Muscle layer of duodenum (tissue), 2 donors: ENCODE results near the gene ZNF628.

Experiments
- H3K27ac ChIP-seq: one replicate; pipeline ENCODE4 v1.7.0; 2013; ENCODE audit warnings: mild to moderate bottlenecking, low read length
- H3K27me3 ChIP-seq: one replicate; pipeline ENCODE4 v1.7.0; 2013; ENCODE audit warnings: low read depth, mild to moderate bottlenecking, control low read depth, low read length
- H3K36me3 ChIP-seq, 2 donors: one replicate each; pipeline ENCODE4 v1.7.0; 2013; ENCODE audit warnings: low read length in 2 of 2, control low read depth in 1 of 2, mild to moderate bottlenecking in 1 of 2; ENCODE audit not compliant: insufficient read depth in 2 of 2, control insufficient read depth in 1 of 2
- H3K4me1 ChIP-seq, 2 donors: one replicate each; pipeline ENCODE4 v1.7.0; 2013; ENCODE audit warnings: low read length in 2 of 2, mild to moderate bottlenecking in 2 of 2, control low read depth in 1 of 2, moderate library complexity in 1 of 2; ENCODE audit not compliant: insufficient read depth in 2 of 2, control insufficient read depth in 1 of 2
- H3K4me3 ChIP-seq, 2 donors: one replicate each; pipeline ENCODE4 v1.7.0; 2013; ENCODE audit warnings: low read length in 2 of 2, low read depth in 1 of 2, mild to moderate bottlenecking in 1 of 2
- H3K9me3 ChIP-seq, 2 donors: one replicate each; pipeline ENCODE4 v1.7.0; 2013; ENCODE audit warnings: low read length in 2 of 2, control low read depth in 1 of 2, mild to moderate bottlenecking in 1 of 2; ENCODE audit not compliant: control insufficient read depth in 1 of 2
- donor health status: healthy.

ZNF628 gene

DNA sequence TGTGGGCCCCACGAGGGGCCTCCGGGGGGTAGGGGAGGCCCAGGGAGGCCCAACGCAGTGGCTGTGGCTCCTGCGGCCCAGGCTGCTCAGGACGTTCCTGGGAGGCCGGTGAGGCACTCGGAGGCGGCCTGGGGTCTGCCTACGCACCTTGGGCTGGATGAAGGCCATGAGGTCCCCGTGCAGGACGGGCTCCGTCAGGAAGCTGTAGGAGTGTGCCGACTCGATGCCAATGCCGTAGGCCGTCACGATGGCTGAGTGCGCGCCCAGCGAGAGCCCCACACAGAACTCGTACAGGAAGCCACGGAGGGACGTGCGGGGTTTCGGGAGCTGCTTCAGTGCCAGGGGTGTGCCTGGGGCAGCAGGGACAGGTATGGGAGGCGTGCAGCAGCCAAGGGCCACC lies 54.6 kb downstream of the ZNF628 start:
- H3K4me3 ChIP-seq = no peak overlapping the region
- H3K27ac ChIP-seq = no peak overlapping the region
- H3K9me3 ChIP-seq = no peaks in the 10 kb centered on the region
- H3K27me3 ChIP-seq = peaks cover 6% of the 10 kb centered on the region
- peaks cover 5 to 14% of the 10 kb centered on the region in 2 donors for H3K4me1 ChIP-seq
- H3K36me3 ChIP-seq = no peaks in the 10 kb centered on the region
